Spleen (tissue), 7 donors: ENCODE measurements around the gene ISOC1.

Source experiments
- CTCF ChIP-seq, 11 experiments: fragments of 200-600 bp in 7 of 11; fragments of 450-650 bp in 4 of 11; sonication (generic) in 4 of 11; IDR thresholded peaks in 8 of 11; conservative IDR thresholded peaks in 3 of 11; 1 replicate in 7 of 11; 2 replicates in 4 of 11; pipeline versions ENCODE4 v1.4.0 to v1.8.0; 2016 to 2021; ENCODE audit warnings: antibody characterized with exemption in 11 of 11, inconsistent platforms in 4 of 11, mild to moderate bottlenecking in 1 of 11
- POLR2A ChIP-seq, 3 donors: fragments of 450-650 bp; IDR thresholded peaks; one replicate each; pipeline ENCODE4 v1.5.1; 2017; ENCODE audit warnings: antibody characterized with exemption in 3 of 3, mild to moderate bottlenecking in 1 of 3
- donor health status: DM: no; HTN: no; CAD: no; lungs with moderate emphysema.
- donor health status: DM: no; HTN: no; CAD: no.
- donor health status: DM: no; HTN: no; CAD: no.

- TF ChIP-seq CTCF (IDR thresholded peaks at IDR 0.05 in 8 of 11, conservative IDR thresholded peaks at IDR 0.05 in 3 of 11) (no peak), POLR2A (IDR thresholded peaks at IDR 0.05) (no peak)
Observed at GRCh38 chr5:129111351-129111750, 16.8 kb downstream of the ISOC1 start.
